Fibroblast of peridontal ligament (primary cell): Measurements from ENCODE around the gene RUNX3.

Experiments
- DNase-seq: peaks from one replicate; pipeline ENCODE4 v3.0.0-alpha.2; 2010; ENCODE audit errors: extremely low read depth

The RUNX3 gene

GRCh38 chr1:24865168-24865567 lies 64.9 kb downstream of the RUNX3 start:
- no peak for DNase-seq

DNA sequence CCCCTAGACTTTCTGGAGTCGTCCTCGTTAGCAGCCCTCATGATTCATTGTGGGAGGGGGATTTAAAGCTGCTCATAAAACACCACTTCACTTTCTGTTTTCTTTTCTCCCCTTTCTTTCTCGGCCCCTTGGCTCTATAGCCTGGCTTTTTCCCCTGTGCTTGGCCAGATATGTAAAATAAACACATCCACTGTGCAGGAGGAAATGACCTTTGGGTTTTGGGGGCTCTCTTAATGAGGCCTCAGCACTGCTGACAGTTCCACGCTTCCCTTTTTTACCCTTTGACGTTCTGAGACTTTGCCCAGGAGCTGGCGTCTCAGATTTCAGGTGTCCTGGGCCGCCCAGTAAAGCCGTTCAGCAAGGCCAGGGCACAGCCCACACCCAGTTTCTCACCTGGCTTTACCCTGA lies 65.7 kb downstream of the RUNX3 start:
- no peak for DNase-seq

- no peak for DNase-seq
Observed at GRCh38 chr1:24862775-24863483, 67.1 kb downstream of the RUNX3 start.

- peak; percentile 34 for DNase-seq
Observed at GRCh38 chr1:24861821-24862727, 68.0 kb downstream of the RUNX3 start.

DNA sequence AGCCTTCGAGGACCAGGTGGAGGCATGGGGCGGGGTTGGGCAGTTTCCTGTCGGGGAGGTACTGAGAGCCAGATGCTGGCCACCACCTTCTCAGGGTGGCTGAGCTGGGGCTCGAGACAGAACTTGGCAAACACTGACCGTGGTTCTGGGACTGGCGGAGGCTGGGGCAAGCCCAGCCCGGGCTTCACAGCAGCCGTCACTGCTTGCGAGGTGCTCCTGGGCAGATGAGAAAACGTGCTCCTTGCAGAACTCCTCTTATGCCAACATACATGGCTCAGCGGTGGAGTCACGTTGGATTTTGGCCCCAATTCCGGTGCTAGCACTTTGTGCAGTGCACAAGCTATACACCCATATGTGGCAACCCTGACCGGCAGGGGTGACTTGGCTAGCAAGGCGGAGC lies 69.2 kb downstream of the RUNX3 start:
- no peak for DNase-seq

- no peak for DNase-seq
Observed at GRCh38 chr1:24859063-24860010, 70.7 kb downstream of the RUNX3 start.

- no peak for DNase-seq
Observed at GRCh38 chr1:24858277-24858676, 71.8 kb downstream of the RUNX3 start.

DNA sequence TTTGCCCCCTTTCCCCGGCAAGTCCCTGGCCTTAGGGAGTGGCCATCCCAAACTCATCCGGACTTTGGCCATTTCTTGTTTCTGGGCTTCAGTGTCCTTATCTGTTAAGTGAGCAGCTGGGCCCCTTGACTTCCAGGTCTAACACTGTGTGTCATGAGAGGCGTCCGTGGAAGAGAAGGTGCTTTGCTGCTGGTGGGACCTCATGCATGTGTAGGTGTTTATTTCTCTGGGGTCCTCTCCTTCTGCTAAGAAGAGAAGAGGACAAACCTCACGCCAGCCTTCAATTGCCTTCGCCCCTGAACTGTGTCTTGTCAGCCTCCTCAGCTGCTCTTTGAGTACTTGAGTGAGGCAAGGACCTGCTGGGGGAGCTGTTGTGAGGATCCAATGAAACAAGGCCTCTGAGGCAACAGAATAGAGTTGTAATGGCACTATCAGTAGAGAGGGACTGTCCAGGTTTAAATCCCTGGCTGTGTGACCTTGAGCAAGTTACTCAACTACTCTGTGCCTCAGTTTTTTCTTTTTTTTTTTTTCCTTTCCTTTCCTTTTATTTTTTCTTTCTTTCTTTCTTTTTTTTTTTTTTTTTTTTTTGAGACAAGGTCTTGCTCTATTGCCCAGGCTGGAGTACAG lies 72.5 kb downstream of the RUNX3 start:
- no peak for DNase-seq

DNA sequence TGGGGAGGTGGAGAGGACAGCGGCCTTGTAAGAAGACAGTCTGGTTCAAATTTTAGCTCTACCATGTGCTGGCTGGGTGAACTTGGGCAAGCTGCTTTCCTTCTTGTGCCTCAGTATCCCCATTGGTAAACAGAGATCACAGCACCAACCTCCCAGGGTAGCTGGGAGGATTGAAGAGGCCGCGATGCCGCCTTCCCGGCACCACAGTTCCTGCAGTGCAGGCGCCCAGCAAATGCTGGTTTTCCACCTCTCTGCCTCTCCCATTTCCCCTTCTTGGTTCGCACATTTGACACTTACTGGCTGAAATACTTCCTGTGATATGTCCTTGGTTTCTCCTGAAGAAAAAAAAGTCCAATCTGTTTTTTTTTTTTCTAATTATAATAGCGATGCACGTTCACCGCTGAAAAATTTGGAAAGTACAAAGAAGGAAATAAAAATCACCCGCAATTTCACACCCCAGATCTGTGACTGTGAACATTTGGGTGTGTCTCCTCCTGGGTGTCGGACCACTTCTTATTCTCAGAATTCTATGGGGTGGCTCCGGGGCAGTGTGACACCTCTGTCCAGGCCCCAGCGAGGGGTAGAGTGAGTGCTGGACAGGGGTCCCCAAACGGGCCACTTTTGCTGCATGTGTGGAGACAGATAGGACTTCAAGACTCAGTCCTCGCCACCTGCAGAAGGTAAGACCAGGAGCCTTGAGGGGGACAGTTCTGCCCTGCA lies 73.1 kb downstream of the RUNX3 start:
- no peak for DNase-seq

DNA sequence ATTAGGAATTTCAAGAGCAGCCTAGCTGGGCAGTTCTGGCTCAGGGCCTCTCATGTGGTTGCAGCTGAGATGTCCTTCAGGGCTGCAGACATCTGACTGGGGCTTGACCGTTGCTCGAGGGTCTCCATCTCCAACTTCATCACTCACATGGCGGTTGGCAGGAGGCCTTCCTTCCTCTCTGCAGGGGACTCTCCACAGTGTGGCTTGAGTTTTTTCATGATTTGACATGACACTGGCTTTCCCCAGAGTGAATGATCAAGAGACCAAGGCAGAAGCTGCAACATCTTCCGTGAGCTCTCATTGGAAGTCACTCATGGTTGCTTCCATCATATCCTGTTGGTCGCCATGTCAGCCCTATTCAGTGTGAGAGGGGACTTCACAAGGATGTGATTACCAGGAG lies 74.6 kb downstream of the RUNX3 start:
- no peak for DNase-seq

DNA sequence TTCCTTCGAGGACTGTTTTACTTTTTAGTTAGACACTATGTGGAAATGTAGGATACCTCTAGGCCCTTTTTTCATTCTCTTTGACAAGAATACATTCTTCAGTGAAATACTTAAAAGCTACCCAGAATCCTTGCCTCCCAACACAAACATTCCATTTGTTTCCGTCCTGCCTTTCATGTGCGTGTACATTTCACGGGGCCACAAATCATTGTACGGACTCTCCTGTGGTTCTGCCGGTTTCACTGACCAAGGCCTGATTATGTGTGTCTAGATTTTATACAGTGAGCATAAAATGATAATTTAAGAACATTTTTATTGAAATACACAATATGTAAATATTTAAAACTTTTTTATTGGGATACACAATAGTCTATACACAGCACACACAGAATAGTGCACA lies 76.4 kb downstream of the RUNX3 start:
- DNase-seq = no peak

DNA sequence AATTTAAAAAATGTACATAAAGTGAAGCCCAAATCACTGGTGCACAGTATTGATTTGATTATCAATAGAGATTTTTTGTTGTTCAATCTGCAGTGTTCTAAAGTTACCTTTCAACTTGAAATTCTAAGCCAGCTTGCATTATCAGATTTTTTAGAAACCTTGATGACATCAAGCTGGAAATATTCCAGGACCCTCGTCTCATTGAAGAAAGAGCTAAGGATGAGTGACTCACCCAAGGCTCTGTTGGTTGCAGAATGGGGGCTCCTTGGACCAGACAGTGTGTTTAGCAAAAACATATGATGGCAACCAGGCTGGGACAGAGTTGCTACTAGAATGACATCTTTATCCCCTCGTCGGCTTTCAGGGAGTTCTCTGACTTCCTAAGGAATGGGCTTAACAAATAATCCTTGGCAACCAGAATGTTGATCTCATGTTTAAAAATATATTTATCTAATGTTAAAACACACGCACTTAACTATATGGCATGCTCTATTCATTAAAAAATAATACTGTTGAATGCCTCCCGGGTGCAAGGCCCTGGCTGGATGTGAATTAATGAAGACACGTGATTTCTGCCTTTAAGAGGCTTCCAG lies 79.7 kb downstream of the RUNX3 start:
- no peak for DNase-seq

GRCh38 chr1:24849672-24850295 lies 80.3 kb downstream of the RUNX3 start:
- DNase-seq = no peak
